GM19372 (cell line): ENCODE results near the gene C1orf210.

Experiments
- ATAC-seq: cut with Tn5 transposase; IDR thresholded peaks from one replicate; pipeline ENCODE4 v1.9.1; 2021; ENCODE audit warnings: mild to moderate bottlenecking, low read depth, moderate library complexity; ENCODE audit not compliant: unreplicated experiment

Gene C1orf210

DNA sequence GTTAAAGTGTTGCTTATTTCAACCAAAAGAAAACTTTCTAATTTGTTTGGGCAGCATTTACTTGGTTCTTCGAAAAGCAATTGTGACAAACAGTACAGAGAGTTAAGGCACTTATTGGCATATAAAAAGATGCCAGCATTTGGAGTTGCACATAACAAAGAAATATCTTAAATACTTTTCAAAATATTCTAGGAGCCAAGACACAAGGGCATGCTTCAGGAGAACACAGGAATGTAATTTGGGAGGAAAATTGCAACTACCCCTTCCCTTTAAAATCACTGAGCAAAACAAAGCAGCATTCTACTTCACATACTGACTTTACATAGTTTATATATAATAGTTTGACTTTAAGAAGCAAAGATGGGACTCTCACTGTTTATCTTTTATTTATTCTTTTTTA, 10.8 kb upstream of the C1orf210 start:
- no peak for ATAC-seq

DNA sequence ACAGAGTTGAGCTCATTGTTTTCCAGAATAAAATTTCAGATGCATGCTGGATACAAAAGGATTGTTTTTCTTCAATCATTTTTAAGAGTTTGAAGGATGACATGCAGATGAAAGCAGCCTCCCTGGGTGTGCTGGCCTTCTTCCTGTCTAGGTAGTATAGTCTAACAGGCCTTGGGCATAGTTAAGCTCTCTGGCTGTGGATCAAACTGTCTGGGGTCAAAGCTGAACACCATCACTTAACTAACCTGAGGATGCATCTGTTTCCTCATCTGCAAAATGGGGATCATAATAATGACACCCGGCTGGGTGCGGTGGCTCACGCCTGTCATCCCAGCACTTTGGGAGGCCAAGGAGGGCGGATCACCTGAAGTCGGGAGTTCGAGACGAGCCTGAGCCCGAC, 9.4 kb upstream of the C1orf210 start:
- ATAC-seq = no peak

DNA sequence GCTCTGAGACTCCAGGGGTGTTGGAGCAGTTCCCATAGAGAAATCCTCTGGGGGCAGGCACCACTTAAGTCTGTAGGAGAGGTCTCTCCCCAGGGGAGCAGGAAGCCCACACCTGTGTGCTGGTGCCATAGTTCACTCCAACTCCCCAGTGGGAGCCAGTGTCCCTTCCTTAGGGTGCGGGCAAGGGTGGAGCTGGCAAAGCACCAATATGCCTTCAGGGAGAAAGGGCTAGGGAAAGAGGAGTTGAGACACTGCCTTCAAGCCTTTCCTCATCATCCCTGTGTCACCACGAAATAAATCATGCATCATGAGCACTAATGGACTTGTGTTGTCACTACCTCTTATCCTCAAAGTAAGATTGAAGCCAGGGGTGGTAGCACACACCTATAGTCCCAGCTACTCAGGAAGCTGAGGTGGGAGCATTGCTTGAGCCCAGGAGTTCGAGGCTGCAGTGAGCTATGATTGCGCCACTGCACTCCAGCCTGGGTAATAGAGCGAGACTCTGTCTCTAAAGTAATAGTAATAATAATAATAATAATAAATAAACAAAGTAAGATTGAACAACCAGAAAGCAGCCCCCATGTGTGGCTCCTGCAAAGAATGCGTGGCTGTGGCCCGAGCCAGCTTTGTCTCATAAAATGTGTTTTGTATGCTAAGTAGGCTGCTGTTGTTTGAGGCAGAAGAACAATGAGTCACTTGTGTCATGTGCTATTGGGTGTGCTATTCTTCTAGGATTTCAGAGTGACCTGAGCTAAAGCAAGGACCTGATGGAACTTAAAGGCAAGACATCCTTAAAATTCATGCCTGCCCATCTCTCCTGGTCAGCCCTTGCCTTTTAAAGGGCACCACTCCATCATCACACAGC, 8.7 kb upstream of the C1orf210 start:
- no peak for ATAC-seq

DNA sequence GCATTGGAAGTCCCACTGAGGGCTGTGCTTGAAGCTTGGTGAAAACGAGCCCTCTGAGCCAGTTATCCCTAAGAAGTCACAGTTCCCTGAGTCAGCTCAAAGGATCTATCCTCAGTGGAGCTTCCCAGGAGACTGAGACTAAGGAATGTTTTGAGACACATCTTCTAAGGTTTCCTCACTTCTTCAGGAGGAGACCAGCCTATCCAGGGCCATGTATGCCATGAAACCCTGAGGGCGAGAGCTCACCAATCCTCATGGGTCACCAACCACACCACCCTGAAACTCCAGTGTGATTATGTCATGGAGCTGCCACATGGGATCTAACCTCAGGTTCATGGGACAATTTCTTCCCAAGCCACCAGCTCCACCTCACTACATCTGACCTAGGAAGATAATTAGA, 7.8 kb upstream of the C1orf210 start:
- ATAC-seq = no peak

DNA sequence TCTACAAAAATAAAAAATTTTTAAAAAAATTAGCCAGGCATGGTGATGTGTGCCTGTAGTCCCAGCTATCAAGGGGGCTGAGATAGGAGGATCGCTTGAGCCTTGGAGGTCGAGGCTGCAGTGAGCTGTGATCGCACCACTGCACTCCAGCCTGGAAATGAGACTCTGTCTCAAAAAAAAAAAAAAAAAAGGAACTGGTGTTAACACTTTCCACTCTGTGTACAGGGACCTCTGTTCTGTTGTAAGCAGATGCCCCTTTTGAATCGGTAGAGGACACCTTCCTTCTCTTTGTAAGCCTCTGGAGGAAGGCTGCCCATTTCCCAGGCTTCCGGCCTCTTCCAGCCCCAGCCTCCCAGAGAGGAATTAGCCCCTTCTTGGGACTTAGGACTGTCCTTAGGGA, 7.3 kb upstream of the C1orf210 start:
- ATAC-seq = no peak

DNA sequence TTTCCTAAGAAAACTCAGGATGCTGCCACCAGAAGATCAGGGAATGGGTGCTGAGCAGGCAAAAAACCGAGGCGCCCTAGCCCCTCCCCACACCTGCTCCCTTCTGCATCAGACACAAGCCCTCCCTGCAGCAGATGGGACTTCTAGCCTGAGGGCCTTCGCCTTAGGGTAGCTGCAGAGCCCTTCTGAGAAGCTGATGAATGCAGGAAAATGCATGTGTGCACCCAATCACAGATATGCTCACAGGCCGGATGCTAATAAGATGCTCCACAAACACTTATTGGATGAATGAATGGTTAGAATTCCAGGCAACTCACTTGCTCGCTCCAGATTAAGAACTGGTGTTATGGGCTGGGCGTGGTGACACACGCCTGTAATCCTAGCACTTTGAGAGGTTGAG, 6.8 kb upstream of the C1orf210 start:
- ATAC-seq = no peak

DNA sequence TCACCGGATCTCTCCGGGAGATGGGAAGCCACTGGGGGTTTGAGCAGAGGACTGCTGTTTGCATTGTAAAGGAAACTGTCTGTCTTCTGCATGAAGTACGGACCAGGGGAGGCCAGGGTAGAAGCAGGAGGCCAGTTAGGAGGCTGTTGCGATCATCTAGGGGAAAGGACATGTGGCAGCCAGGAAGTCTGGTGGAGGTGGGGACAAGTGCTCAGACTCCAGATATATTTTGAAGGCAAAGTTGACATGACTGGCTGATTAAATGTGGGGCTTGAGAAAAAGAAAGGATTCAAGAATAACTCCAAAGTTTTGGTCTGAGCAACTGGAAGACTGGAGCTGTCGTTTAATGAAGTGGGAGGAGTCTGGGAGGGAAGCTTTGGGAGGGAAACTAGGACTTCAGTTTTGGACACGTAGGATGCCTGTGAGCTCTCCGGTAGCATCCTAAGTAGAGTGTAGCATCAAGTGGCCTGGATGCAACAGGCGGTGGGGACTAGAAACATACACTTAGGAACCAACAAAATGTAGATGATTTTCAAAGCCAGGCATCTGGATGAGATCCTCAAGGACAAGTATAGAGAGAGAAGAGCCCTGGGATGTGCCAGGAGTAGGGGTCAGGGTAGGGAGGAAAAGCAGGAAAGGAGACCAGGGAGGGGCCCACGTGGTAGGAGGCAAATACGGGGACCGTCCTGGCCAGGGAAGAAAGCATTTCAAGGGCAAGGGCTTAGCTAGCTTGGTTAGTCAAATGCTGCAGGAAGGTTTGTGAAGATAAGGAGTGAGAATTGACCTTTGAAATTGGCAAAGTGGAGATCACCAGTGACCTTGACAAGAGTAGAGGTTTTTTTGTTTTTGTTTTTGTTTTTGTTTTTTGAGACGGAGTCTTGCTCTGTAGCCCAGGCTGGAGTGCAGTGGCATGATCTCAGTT, 3.7 kb upstream of the C1orf210 start:
- ATAC-seq = no peak

DNA sequence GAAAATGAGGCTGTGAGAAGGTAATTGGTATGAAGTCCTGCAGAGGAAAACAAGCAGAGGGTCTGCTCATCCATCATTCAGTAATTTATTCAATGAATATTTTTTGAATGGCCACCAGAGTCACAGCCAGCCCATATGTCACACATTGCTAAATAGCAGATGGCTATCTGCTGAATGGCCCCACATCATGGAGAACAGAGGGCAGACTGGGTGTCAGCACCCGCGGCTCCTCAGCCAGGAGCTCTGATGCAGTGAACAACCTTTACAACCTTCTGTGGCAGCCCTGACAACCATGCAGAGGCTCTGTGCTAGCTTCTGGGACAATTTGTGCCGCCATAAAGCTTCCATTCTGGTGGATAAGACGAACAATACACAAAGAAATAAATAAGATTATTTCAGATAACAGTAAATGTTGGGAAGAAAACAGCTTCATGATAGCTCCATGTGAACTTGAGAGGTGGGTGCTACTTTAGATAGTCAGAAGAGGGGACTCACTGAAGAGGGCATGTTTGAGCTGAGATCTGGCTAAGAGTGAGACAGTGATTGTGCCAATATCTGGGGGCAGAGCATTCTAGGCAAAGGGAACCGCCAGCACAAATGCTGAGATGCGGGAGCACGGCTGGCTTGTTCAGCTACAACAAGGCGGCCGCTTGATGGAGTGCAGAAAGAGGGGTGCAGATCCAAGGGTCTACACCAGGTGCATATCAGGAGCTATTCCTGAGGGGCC, 2.8 kb upstream of the C1orf210 start:
- no peak for ATAC-seq

DNA sequence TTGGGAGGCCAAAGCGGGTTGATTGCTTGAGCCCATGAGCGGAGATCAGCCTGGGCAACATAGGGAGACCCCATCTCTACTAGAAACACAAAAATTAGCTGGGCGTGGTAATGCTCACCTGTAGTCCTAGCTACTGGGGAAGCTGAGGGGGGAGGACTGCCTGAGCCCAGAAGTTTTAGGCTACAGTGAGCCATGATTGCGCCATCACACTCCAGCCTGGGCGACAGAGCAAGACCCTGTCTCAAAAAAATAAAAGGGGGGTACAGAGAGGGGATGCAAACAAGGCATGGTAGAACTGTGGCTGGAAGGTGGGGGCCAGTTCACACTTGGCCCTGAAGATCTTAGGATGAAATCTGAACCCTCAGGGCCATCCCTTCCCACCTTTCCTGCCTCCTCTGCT, 1.2 kb upstream of the C1orf210 start:
- no peak for ATAC-seq

DNA sequence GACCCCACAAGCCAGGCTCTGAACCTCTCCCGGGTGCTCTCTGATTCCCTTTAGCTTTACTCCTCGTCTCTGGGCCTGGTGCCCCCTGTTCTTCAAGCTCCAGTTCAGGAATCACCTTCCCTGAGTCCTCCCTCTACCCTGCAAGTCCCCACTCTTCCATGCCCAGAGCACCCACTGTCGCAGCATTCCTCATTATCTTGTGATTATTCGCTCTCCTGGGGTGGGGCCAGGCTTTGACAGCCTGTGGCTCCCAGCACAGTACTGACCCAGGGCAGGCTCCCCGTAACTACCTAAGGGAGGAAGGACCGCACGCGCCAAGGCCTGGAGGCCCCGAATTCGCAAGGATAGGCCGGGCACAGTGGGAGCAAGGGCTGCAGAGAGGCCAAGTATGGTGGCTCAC, 734 bp upstream of the C1orf210 start:
- ATAC-seq = no peak

DNA sequence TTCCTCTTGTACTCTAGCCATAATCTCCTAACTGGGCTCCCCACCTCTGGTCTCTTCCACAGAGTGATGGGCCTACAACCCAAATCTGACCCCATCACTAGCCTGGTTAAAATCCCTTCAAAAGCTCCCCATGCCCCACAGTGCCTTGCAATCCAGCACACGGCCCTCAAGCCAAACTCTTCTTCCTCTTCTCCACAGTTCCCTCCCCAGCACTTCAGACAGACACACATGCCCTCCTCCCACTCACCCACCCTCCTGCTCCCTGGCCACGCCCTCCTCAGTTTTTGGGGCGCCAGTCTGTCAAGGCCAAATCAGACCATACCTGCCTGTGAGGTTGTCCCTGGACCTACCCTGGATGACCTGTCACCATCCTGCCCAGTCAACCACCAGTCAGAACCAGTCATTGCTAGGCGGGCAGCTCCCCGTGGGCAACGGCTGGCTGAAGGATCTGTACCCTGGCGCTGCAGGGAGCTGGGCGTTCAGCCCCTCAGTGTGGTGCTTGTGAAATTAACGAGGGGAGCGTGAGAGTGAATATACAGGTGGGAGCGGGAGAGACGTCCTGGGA, 753 bp downstream of the C1orf210 start:
- ATAC-seq = no peak

DNA sequence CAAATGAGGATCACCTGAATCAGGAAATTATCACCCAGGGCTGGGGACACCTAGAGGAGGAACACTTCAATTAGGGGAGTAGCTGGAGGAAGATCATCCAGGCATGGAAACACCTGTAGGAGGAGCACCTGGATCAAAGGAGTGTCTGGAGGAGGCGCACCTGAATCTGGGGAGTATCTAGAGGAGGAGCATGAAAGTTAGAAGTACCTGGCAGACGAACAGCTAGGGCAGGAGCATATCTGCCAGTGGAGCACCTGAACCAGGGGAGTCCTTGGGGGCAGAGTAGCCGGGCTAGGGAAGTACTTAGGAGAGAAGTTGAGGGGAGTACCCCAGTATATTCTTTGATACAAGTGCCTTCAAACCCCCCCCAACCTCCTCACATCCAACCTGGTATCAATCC, 1.3 kb downstream of the C1orf210 start:
- ATAC-seq = no peak

DNA sequence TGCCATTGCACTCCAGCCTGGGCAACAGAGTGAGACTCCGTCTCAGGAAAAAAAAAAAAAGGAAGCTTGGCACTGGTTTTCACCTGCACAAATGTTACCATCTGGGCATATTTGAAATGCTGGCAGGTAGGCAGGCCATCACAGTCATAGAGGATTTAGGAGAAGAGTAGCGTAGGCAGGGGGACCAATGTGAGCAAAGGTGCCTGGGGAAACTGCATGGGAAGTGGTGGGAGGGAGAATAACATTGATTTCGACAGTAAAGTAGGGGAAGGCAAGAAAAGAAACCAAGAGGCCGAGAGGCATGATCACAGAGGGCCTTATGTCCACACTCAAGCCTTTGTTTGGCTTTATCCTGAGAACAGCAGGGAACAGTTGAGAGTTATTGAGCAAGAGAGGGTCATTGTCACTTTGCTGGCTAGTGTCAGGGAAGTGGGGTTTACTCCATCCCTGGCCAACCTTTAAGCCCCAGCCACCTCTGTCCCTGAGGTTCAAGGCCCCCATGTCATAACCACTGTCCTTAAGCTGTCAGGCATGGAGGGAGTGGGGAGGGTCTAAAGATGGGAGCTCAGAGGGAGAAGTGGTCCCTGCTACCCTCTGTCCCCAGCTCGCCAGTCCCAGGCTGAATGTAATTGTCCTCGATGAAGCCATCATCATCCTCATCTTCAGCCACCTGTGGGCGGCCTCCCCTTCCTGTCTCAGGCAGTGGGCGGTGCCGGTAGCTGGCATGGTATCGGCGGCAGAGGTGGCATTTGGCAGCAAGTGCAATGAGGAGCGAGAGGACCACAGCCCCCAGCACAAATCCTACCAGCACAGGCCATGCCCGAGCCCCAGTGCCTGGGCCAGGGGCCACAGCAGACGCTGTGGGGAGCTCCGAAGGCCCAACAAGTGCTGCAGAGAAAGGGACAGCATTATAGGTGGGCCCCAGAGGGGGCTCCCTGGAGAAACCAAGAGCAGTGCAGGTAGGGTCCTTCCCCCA, 2.9 kb downstream of the C1orf210 start:
- no peak for ATAC-seq

DNA sequence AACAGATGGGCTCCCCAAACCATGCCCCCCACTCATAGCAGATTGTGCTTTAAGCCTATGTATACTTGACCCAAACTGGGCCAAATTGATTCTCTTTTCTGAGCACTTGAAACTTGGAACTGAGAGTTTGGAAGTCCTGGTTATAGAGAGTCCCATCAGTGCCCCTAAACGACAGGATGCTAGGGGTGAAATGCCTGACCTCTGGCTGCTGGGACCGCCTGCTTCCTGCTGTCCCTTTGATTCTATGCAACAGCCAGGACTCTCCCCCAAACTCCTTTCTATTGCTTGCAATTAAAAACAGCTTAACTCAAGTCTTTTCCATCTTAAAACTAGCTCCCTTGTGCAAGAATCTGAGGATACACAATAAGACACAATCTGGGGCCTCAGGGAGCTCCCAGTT, 4.7 kb downstream of the C1orf210 start:
- no peak for ATAC-seq

DNA sequence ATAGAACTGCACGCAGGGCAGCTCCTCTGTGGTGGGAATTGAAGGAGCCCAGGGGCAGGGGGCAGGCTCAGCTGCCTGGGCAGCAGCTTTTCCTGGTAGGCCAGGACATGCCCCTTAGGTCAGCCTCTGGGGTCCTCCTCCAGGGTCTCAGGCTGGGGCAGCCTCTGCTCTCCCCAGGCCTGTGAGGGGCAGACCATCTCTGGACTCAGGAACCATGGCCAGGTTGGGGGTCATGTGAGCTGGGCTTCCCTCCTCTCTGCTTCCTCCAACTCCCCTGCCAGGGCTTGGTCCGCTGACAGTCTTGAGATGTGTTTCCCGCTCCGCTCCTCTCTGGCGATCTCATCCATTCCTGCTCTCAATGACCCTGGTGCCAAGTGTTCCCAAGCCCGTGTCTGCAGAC, 5.7 kb downstream of the C1orf210 start:
- no peak for ATAC-seq

DNA sequence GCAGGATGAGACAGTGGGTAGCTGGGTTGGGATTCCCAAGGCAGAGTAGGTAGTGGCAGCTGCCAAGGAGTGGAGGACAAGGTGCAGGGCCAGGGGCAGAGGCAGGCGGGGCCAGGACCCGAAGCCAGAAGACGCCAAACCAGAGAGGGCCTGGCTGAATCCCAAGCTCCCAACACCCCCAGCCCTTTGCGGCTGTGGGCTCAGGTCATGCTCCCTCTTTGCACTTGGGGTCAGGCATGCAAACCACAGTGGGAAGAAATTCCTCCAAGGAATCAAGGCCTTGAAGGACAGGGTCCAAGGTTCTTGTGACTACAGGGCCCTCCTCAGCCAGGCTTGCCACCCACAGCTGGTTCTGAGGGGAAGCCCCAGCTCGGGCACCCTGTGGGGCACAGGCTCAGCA, 6.2 kb downstream of the C1orf210 start:
- ATAC-seq = no peak

DNA sequence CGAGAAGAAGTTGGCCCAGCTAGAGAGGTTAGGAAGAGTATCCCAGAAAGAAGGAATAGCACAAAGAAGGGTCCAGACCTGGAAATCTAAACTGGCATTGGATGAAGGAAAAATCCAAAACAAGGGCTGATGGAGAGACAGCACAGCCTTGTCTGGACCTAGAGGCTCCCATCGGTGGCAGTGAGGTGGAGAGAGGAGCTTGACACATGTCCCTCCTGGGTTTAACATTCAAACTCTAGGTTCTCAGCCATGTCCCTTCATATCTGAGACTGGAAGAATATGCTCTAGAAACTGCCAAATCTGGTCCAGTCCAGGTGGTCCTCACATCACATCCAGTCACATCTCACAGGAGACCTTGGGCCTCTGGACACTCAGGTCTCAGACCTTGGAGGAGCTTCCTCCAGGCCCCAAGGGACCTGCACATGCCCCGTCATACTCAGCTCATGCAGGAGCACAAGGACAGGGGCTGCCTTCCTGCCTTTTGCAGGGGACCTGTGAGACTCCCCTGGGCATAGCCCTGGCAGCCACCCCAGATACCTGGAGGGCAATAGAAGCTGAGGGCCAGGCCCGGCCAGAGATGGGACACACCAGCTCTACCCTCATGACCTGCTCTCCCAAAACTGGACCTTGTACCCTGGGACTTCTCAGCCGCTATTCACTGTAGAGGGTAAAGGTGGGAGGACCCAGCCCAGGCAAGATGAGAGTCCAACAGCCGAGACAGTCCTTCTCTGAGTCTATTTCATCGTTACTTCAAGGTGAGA, 8.1 kb downstream of the C1orf210 start:
- ATAC-seq = no peak

DNA sequence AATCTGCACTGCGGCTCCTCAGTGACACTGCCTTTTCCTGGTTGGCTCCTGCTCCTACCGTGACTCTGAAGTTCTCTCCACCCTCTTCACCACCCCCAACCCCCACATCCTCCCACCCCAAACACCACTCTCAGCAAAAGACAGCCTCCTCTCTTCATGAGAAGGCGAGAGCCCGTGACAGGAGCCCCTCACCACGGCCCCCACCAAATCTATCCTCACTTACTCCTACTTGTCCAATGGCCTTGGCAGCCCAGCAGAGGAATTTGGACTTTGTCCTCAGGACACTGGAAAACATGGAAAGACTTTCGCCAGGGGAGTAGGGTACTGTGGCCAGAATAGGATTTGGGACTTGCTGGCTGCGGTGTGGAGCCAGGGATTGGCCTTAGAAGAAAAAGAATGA, 8.7 kb downstream of the C1orf210 start:
- no peak for ATAC-seq
